ENCODE data around the gene THOC1.

DNA sequence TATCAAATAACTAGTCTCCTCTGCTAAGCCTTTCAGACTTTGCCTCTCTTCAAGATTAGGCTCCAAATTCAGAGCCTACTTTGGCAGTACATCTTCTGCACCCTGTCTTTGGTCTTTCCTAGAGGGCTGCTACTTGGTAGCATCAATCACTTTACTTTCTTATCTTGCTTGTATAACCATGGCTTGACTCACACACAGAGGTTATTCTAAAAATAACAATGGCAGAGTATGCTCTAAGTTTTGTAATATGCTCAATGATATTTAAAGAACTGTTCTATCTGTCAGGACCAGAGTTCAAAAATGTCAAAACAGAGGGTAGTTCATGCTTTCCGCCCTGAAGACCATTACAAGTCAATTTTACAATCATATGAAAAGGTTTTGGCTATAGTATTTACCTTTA lies 27.7 kb downstream of the THOC1 start:
- no peak for TF ChIP-seq GATA2 (IDR thresholded peaks at IDR 0.05; ENCODE audit: low read depth, low read length)
- TF ChIP-seq GATA3 (IDR thresholded peaks at IDR 0.05; ENCODE audit: low read depth, low read length), result no peak
